ENCODE data around the gene RNF213. TPM values are rescaled to one million over a fixed set of nuclear protein-coding genes. Genes with fewer than 3 reads are reported as not detected.

Gene RNF213
- total RNA-seq, 2 donors from 2014 or later = 98.8 to 136 TPM

DNA sequence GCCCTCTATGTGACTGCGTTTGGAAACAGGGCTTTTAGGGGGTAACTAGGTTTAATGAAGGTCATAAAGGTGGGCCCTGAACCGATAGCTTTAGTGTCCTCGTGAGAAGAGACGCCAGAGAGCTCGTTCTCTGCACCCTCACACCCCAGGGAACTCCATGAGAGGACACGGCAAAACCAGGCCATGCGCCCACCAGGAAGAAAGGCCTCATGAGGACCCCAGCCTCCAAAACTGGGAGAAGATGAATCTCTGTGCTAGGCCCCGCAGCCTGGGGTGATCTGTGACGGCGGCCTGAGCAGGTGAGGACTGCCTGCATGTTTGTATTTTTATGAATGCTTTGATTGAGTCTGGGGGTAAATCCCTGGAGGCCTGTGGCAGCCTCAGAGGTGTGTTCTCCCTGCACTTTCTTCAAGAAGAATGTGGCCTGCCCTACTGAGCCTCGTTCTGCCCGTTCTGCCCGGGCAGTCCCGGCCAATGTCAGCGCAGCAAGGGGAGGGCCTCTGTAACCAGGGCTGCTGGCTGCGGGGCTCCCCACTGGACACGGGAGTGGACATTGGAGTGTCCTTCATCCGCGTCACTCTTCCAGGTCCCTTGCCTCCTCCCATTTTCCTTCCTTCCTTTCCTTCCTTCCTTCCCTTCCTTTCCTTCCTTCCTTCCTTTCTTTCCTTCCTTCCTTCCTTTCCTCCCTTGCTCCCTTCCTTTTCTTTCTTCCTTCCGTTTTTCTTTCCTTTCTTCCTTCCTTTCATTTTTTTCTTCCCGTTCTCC lies 6.8 kb upstream of the RNF213 start:
- WGBS, 2 experiments (ENCODE audit: insufficient coverage in 1 of 2, insufficient read length in 1 of 2) = 89 to 94% methylated on average over 15 to 21 of the region's 21 CpGs
- H3K27me3 ChIP-seq (ENCODE audit: control insufficient read depth, insufficient read depth, low read length, poor library complexity, severe bottlenecking) = no peaks in the 10 kb centered on the region
- peaks cover 32% of the 10 kb centered on the region for H3K36me3 ChIP-seq (ENCODE audit: control insufficient read depth, insufficient read depth, low read length)
- H3K9ac ChIP-seq (ENCODE audit: extremely low read depth, low read length, poor library complexity, severe bottlenecking) = no peak overlapping the region
- Mint-ChIP-seq H3K27ac (peak overlapping the region; percentile 58), H3K27me3 (ENCODE audit: insufficient read depth) (no peaks in the 10 kb centered on the region), H3K4me1 (peaks cover 16% of the 10 kb centered on the region), H3K4me3 (no peak overlapping the region), H3K9me3 (no peaks in the 10 kb centered on the region), H3K36me3 (ENCODE audit: low read depth) (peaks cover 41% of the 10 kb centered on the region)
- peaks cover 6% of the 10 kb centered on the region for H3K4me1 ChIP-seq (ENCODE audit: control insufficient read depth, insufficient read depth, low read length)
- peak; percentile 47 for DNase-seq
- no peaks in the 10 kb centered on the region for H3K9me3 ChIP-seq (ENCODE audit: control insufficient read depth, low read length)
- no peak overlapping the region for H3K27ac ChIP-seq (ENCODE audit: low read depth, low read length)
- TF ChIP-seq, protein P1, sequence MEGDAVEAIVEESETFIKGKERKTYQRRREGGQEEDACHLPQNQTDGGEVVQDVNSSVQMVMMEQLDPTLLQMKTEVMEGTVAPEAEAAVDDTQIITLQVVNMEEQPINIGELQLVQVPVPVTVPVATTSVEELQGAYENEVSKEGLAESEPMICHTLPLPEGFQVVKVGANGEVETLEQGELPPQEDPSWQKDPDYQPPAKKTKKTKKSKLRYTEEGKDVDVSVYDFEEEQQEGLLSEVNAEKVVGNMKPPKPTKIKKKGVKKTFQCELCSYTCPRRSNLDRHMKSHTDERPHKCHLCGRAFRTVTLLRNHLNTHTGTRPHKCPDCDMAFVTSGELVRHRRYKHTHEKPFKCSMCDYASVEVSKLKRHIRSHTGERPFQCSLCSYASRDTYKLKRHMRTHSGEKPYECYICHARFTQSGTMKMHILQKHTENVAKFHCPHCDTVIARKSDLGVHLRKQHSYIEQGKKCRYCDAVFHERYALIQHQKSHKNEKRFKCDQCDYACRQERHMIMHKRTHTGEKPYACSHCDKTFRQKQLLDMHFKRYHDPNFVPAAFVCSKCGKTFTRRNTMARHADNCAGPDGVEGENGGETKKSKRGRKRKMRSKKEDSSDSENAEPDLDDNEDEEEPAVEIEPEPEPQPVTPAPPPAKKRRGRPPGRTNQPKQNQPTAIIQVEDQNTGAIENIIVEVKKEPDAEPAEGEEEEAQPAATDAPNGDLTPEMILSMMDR (conservative IDR thresholded peaks at IDR 0.05) = no peak
- no peak overlapping the region for H3K4me3 ChIP-seq (ENCODE audit: low read length)

GRCh38 chr17:80254396-80255251 lies 6.0 kb upstream of the RNF213 start:
- H3K27ac ChIP-seq (ENCODE audit: low read depth, low read length) = no peak overlapping the region
- Mint-ChIP-seq H3K9me3 (no peaks in the 10 kb centered on the region), H3K4me3 (no peak overlapping the region), H3K36me3 (ENCODE audit: low read depth) (peaks cover 36% of the 10 kb centered on the region), H3K4me1 (peaks cover 18% of the 10 kb centered on the region), H3K27ac (peak overlapping the region; percentile 58), H3K27me3 (ENCODE audit: insufficient read depth) (no peaks in the 10 kb centered on the region)
- peaks cover 7% of the 10 kb centered on the region for H3K4me1 ChIP-seq (ENCODE audit: control insufficient read depth, insufficient read depth, low read length)
- H3K9ac ChIP-seq (ENCODE audit: extremely low read depth, low read length, poor library complexity, severe bottlenecking) = no peak overlapping the region
- peaks cover 24% of the 10 kb centered on the region for H3K36me3 ChIP-seq (ENCODE audit: control insufficient read depth, insufficient read depth, low read length)
- no peaks in the 10 kb centered on the region for H3K9me3 ChIP-seq (ENCODE audit: control insufficient read depth, low read length)
- TF ChIP-seq, protein P1 (conservative IDR thresholded peaks at IDR 0.05) = no peak
- DNase-seq = peak; percentile 49
- H3K4me3 ChIP-seq (ENCODE audit: low read length) = no peak overlapping the region
- WGBS, 2 experiments (ENCODE audit: insufficient coverage in 1 of 2, insufficient read length in 1 of 2) = 91% methylated on average over 12 to 13 of the region's 13 CpGs
- H3K27me3 ChIP-seq (ENCODE audit: control insufficient read depth, insufficient read depth, low read length, poor library complexity, severe bottlenecking) = no peaks in the 10 kb centered on the region

- H3K27me3 Mint-ChIP-seq (ENCODE audit: insufficient read depth) = no peaks in the 10 kb centered on the region
- H3K9ac ChIP-seq (ENCODE audit: extremely low read depth, low read length, poor library complexity, severe bottlenecking) = no peak overlapping the region
- no peaks in the 10 kb centered on the region for H3K27me3 ChIP-seq (ENCODE audit: control insufficient read depth, insufficient read depth, low read length, poor library complexity, severe bottlenecking)
- H3K9me3 ChIP-seq (ENCODE audit: control insufficient read depth, low read length) = no peaks in the 10 kb centered on the region
- H3K36me3 Mint-ChIP-seq (ENCODE audit: low read depth) = peaks cover 26% of the 10 kb centered on the region
- H3K4me3 ChIP-seq (ENCODE audit: low read length) = no peak overlapping the region
- peaks cover 20% of the 10 kb centered on the region for H3K4me1 Mint-ChIP-seq
- H3K27ac Mint-ChIP-seq = no peak overlapping the region
- 94 to 100% methylated on average over 5 of the region's 5 CpGs for WGBS, 2 experiments (ENCODE audit: insufficient coverage in 1 of 2, insufficient read length in 1 of 2)
- DNase-seq = no peak
- peaks cover 18% of the 10 kb centered on the region for H3K36me3 ChIP-seq (ENCODE audit: control insufficient read depth, insufficient read depth, low read length)
- H3K4me1 ChIP-seq (ENCODE audit: control insufficient read depth, insufficient read depth, low read length) = peaks cover 7% of the 10 kb centered on the region
- no peaks in the 10 kb centered on the region for H3K9me3 Mint-ChIP-seq
- TF ChIP-seq, protein P1 (conservative IDR thresholded peaks at IDR 0.05) = no peak
- H3K27ac ChIP-seq (ENCODE audit: low read depth, low read length) = no peak overlapping the region
- no peak overlapping the region for H3K4me3 Mint-ChIP-seq
Measured at GRCh38 chr17:80256034-80256350, 4.7 kb upstream of the RNF213 start.
